H1 (cell line): Measurements from ENCODE around the gene DNAH8. TPM values are rescaled to one million over a fixed set of nuclear protein-coding genes. Genes with fewer than 3 reads are reported as not detected.

ENCODE experiments used
- CTCF ChIA-PET: fragments of 300-600 bp; sonication (Branson Sonifier 250); formaldehyde crosslinking; loops from one replicate; lab custom pipeline; 2021; ENCODE audit not compliant: partially characterized antibody; lab: Charles Lee
- POLR2A ChIA-PET: fragments of 300-600 bp; sonication (Branson Sonifier 250); formaldehyde crosslinking; loops from one replicate; lab custom pipeline; 2021; ENCODE audit warnings: inconsistent platforms; ENCODE audit not compliant: partially characterized antibody; lab: Charles Lee
- DNase-seq, 2 experiments: peaks; one replicate each; pipeline versions ENCODE4 v3.0.0 to v3.0.0-alpha.2; 2010 to 2022; ENCODE audit warnings: low spot score in 2 of 2, low read depth in 1 of 2, mixed read lengths in 1 of 2
- FAIRE-seq: peaks from 2 replicates; lab custom pipeline; 2011; peaks lifted over from hg19 to GRCh38; lab: Jason Lieb, UNC
- H2AFZ ChIP-seq: 2 replicates; pipeline ENCODE4 v1.8.1; 2012; ENCODE audit warnings: low read length, inconsistent platforms
- H2AK5ac ChIP-seq: 2 replicates; pipeline ENCODE4 v1.6.1; 2013; ENCODE audit warnings: low read depth, low read length
- H2BK120ac ChIP-seq: replicated peaks from 2 replicates; pipeline ENCODE3; 2013; ENCODE audit warnings: low read depth, low read length, inconsistent platforms
- H2BK12ac ChIP-seq: 2 replicates; pipeline ENCODE4 v1.6.1; 2013; ENCODE audit warnings: low read depth, low read length
- H2BK15ac ChIP-seq: 2 replicates; pipeline ENCODE4 v1.6.1; 2013; ENCODE audit warnings: low read length
- H2BK20ac ChIP-seq: 2 replicates; pipeline ENCODE4 v1.6.1; 2013; ENCODE audit warnings: low read length
- H2BK5ac ChIP-seq: 2 replicates; pipeline ENCODE4 v1.6.1; 2013; ENCODE audit warnings: low read depth, low read length
- H3K14ac ChIP-seq: 2 replicates; pipeline ENCODE4 v1.6.1; 2013; ENCODE audit warnings: inconsistent platforms; ENCODE audit not compliant: insufficient read length
- H3K18ac ChIP-seq: 2 replicates; pipeline ENCODE4 v1.6.1; 2013; ENCODE audit warnings: low read length; ENCODE audit errors: extremely low read depth
- H3K23ac ChIP-seq: 2 replicates; pipeline ENCODE4 v1.6.1; 2013; ENCODE audit warnings: inconsistent platforms; ENCODE audit not compliant: insufficient read length
- H3K23me2 ChIP-seq: 2 replicates; pipeline ENCODE4 v1.6.1; 2013; ENCODE audit warnings: low read depth, low read length
- H3K27ac ChIP-seq: 2 replicates; pipeline ENCODE4 v1.6.1; 2011; ENCODE audit warnings: low read depth, low read length, inconsistent platforms
- H3K27me3 ChIP-seq, 4 experiments: replicated peaks in 1 of 4; 1 replicate in 1 of 4; 2 replicates in 3 of 4; pipeline versions ENCODE4 v1.6.1 to v1.8.1; 2011 to 2013; ENCODE audit warnings: low read length in 3 of 4, mild to moderate bottlenecking in 3 of 4, inconsistent platforms in 2 of 4, mixed read lengths in 2 of 4, moderate library complexity in 1 of 4; ENCODE audit not compliant: control insufficient read depth in 3 of 4, insufficient read depth in 3 of 4; ENCODE audit errors: extremely low read depth in 1 of 4
- H3K36me3 ChIP-seq, 4 experiments: 2 replicates each; pipeline versions ENCODE4 v1.6.1 to v1.8.1; 2011 to 2013; ENCODE audit warnings: mild to moderate bottlenecking in 4 of 4, low read length in 3 of 4, moderate library complexity in 2 of 4, control low read depth in 1 of 4, inconsistent platforms in 1 of 4; ENCODE audit not compliant: insufficient read depth in 4 of 4, control insufficient read depth in 2 of 4
- H3K4ac ChIP-seq: replicated peaks from 2 replicates; pipeline ENCODE3; 2013; ENCODE audit warnings: low read length, low read depth, mixed read lengths, inconsistent platforms; ENCODE audit not compliant: insufficient read length
- H3K4me1 ChIP-seq, 4 experiments: replicated peaks in 1 of 4; 1 replicate in 1 of 4; 2 replicates in 3 of 4; pipeline versions ENCODE4 v1.6.1 to v1.8.1; 2011 to 2013; ENCODE audit warnings: low read length in 3 of 4, inconsistent platforms in 2 of 4, mixed read lengths in 1 of 4; ENCODE audit not compliant: insufficient read depth in 4 of 4, control insufficient read depth in 3 of 4
- H3K4me2 ChIP-seq, 2 experiments: 2 replicates each; pipeline versions ENCODE4 v1.6.1 to v1.8.1; 2011 to 2013; ENCODE audit warnings: low read depth in 2 of 2, low read length in 2 of 2, control low read depth in 1 of 2, inconsistent platforms in 1 of 2, mild to moderate bottlenecking in 1 of 2; ENCODE audit not compliant: insufficient read depth in 1 of 2
- H3K4me3 ChIP-seq, 4 experiments: fragments of 200-600, 300-600 bp in 1 of 4; sonication (generic), shearing (Covaris generic), sonication (Bioruptor Twin) in 1 of 4; 2 replicates each; pipeline versions ENCODE4 v1.5.1 to v1.8.1; 2011 to 2016; ENCODE audit warnings: low read length in 4 of 4, low read depth in 3 of 4, control low read depth in 2 of 4, inconsistent platforms in 2 of 4, mild to moderate bottlenecking in 2 of 4, mixed read lengths in 1 of 4, moderate library complexity in 1 of 4; ENCODE audit not compliant: insufficient read depth in 2 of 4; ENCODE audit errors: extremely low read depth in 1 of 4
- H3K56ac ChIP-seq: replicated peaks from 2 replicates; pipeline ENCODE3; 2013; ENCODE audit warnings: low read depth, mild to moderate bottlenecking, mixed read lengths, low read length, inconsistent platforms; ENCODE audit not compliant: insufficient read length
- H3K79me1 ChIP-seq: 2 replicates; pipeline ENCODE4 v1.6.1; 2013; ENCODE audit warnings: low read depth, low read length, control low read depth
- H3K79me2 ChIP-seq, 2 experiments: 2 replicates each; pipeline versions ENCODE4 v1.6.1 to v1.8.1; 2012 to 2013; ENCODE audit warnings: low read length in 2 of 2, mild to moderate bottlenecking in 2 of 2, inconsistent platforms in 1 of 2; ENCODE audit not compliant: insufficient read depth in 2 of 2, control insufficient read depth in 1 of 2
- H3K9ac ChIP-seq, 4 experiments: replicated peaks in 1 of 4; 1 replicate in 1 of 4; 2 replicates in 3 of 4; pipeline versions ENCODE4 v1.6.1 to v1.8.1; 2011 to 2013; ENCODE audit warnings: low read depth in 3 of 4, low read length in 3 of 4, control low read depth in 2 of 4, mild to moderate bottlenecking in 2 of 4, moderate library complexity in 2 of 4, inconsistent platforms in 1 of 4; ENCODE audit errors: extremely low read depth in 1 of 4
- H3K9me3 ChIP-seq, 2 experiments: 2 replicates each; pipeline versions ENCODE4 v1.6.1 to v1.8.1; 2012 to 2013; ENCODE audit warnings: mild to moderate bottlenecking in 2 of 2, moderate library complexity in 2 of 2, control low read depth in 1 of 2, inconsistent platforms in 1 of 2, low read depth in 1 of 2, low read length in 1 of 2, mixed read lengths in 1 of 2; ENCODE audit not compliant: insufficient read depth in 2 of 2
- H4K20me1 ChIP-seq, 2 experiments: replicated peaks in 1 of 2; 2 replicates each; pipeline versions ENCODE3 to v1.8.1; 2011 to 2013; ENCODE audit warnings: inconsistent platforms in 2 of 2, low read length in 2 of 2, mild to moderate bottlenecking in 1 of 2; ENCODE audit not compliant: insufficient read depth in 2 of 2, control insufficient read depth in 1 of 2
- H4K5ac ChIP-seq: 2 replicates; pipeline ENCODE4 v1.6.1; 2013; ENCODE audit warnings: low read length, low read depth, mixed read lengths, inconsistent platforms; ENCODE audit not compliant: insufficient read length
- H4K8ac ChIP-seq: 2 replicates; pipeline ENCODE4 v1.8.0; 2013; ENCODE audit warnings: mild to moderate bottlenecking, moderate library complexity, low read length, inconsistent platforms; ENCODE audit not compliant: insufficient read depth; ENCODE audit errors: extremely low read depth
- H4K91ac ChIP-seq: replicated peaks from 2 replicates; pipeline ENCODE3; 2013; ENCODE audit warnings: low read length, mixed read lengths, inconsistent platforms; ENCODE audit not compliant: insufficient read length
- ASH2L ChIP-seq: fragments of 200-600, 300-600 bp; sonication (generic); IDR thresholded peaks from one replicate; pipeline ENCODE4 v1.7.1; 2017; ENCODE audit warnings: low read length
- CHD1 ChIP-seq: IDR thresholded peaks from 2 replicates; pipeline ENCODE4 v1.6.1; 2012; ENCODE audit warnings: low read depth, low read length, improper control_type of control experiment
- CHD2 ChIP-seq: IDR thresholded peaks from 2 replicates; pipeline ENCODE4 v1.6.1; 2012; ENCODE audit warnings: low read length, improper control_type of control experiment
- FOSL1 ChIP-seq: IDR thresholded peaks from 2 replicates; pipeline ENCODE4 v1.6.1; 2011; ENCODE audit warnings: mild to moderate bottlenecking, low read depth, low read length, moderate library complexity; ENCODE audit not compliant: insufficient read depth
- GABPA ChIP-seq: IDR thresholded peaks from 2 replicates; pipeline ENCODE4 v1.6.1; 2011; ENCODE audit warnings: mild to moderate bottlenecking, low read length, moderate library complexity, borderline replicate concordance; ENCODE audit not compliant: insufficient read depth
- POLR2A ChIP-seq, 2 experiments: IDR thresholded peaks; 1 replicate in 1 of 2; 2 replicates in 1 of 2; pipeline ENCODE4 v1.6.1; 2011; ENCODE audit warnings: low read depth in 2 of 2, low read length in 2 of 2, mild to moderate bottlenecking in 2 of 2; ENCODE audit errors: control extremely low read depth in 1 of 2
- RNF2 ChIP-seq: fragments of 200-900, 300-1000 bp; sonication (generic); IDR thresholded peaks from 2 replicates; pipeline ENCODE4 v1.7.1; 2016; ENCODE audit warnings: borderline replicate concordance, low read depth, mild to moderate bottlenecking, antibody characterized with exemption, low read length; ENCODE audit not compliant: poor library complexity, severe bottlenecking; ENCODE audit errors: missing control alignments
- TAF1 ChIP-seq: IDR thresholded peaks from 2 replicates; pipeline ENCODE4 v1.6.1; 2011; ENCODE audit warnings: mild to moderate bottlenecking, low read depth, low read length
- TBP ChIP-seq: IDR thresholded peaks from 2 replicates; pipeline ENCODE4 v1.6.1; 2011; ENCODE audit warnings: low read depth, low read length, improper control_type of control experiment
- YY1 ChIP-seq: IDR thresholded peaks from 2 replicates; pipeline ENCODE4 v1.6.1; 2011; ENCODE audit warnings: low read depth, mild to moderate bottlenecking, low read length
- WGBS, 2 experiments: shearing (Covaris generic) in 1 of 2; methylation state at CpG; one replicate each; pipeline versions ENCODE4 v1.1.6 to v1.1.7; 2013 to 2015; ENCODE audit warnings: low lambda C conversion rate in 2 of 2, mixed read lengths in 2 of 2, inconsistent platforms in 1 of 2, low coverage in 1 of 2, missing lambda C conversion rate in 1 of 2; ENCODE audit not compliant: insufficient replicate concordance in 2 of 2, insufficient coverage in 1 of 2, insufficient read length in 1 of 2; ENCODE audit errors: extremely low coverage in 1 of 2, missing lambda C conversion rate in 1 of 2; 5-methylcytosine and 5-hydroxymethylcytosine counted together
- polyA plus RNA-seq, 7 experiments: library from polyadenylated mRNA; depleted of rRNA in 3 of 7; stranded (reverse) in 5 of 7; unstranded in 2 of 7; fragments of >200 nt in 5 of 7; fragments of 200-250 nt in 2 of 7; gene quantifications; 1 replicate in 5 of 7; 2 replicates in 1 of 7; 4 replicates in 1 of 7; pipeline versions ENCODE4 v1.2.1 to v1.2.3, GENCODE V29; 2011 to 2013; ENCODE audit warnings: missing spikeins in 2 of 7, mixed read lengths in 2 of 7
- total RNA-seq: library from RNA; stranded (reverse); fragmentation: NEBNext Ultra II Directional; extraction: Animal tissue kit (Norgen Biotek cat#: 25700); gene quantifications from 2 replicates; pipeline ENCODE4 v1.2.1, GENCODE V29; 2021

DNAH8 gene
- total and polyA plus RNA-seq, 2 of the 8 experiments (the other 6 are each of a cell fraction or from before 2014, with no cell fraction given): under 0.01 TPM; not detected in 1

DNA sequence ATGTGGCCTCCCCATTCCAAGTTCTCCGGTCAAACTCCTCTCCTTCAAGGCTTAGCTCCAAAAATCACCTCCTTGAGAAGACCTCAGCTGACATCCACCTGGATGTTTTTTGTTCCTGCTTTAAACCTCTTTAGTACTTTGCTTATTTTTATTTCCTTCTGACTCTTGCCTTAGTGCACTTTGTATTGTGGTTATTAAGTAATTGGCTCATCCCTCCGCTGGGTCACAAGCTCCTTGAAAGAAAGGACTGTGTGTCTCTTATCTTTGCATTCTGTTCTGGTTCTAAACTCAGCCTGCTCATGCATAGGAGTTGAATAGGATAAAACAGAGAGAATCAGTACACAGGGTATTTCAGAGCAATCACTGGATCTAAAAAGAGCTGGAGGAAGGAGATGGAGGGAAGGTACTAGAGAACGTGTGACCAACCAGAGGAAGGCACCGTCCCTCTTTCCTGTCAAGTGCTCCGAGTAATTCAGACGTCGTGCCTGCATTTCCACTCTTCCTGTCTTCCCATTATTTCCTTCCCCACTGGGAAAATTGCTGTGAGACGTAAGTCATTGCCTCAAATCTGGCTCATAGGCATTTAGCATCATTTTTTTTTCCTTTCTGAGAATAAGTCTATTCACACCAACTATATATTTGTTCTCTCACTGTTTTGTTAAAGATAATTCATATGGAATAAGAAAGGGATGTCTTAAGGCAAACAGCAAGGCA, 273.8 kb downstream of the DNAH8 start:
- H3K14ac ChIP-seq: no peak overlapping the region
- no peak overlapping the region for H2BK5ac ChIP-seq
- H3K4me1 ChIP-seq: peaks cover 0 to 3% (median 2%) of the 10 kb centered on the region in 4 experiments; a peak in 1 of 7 replicates
- no peak overlapping the region for H3K4me2 ChIP-seq
- no peak overlapping the region for H4K91ac ChIP-seq
- H2AK5ac ChIP-seq: no peak overlapping the region
- no peak overlapping the region for H4K8ac ChIP-seq
- H2BK120ac ChIP-seq: no peak overlapping the region
- no peaks in the 10 kb centered on the region for H3K79me2 ChIP-seq
- H3K36me3 ChIP-seq: no peaks in the 10 kb centered on the region
- FAIRE-seq: no peak
- H4K5ac ChIP-seq: no peak overlapping the region
- no peak overlapping the region for H2BK15ac ChIP-seq
- H3K79me1 ChIP-seq: no peaks in the 10 kb centered on the region
- H3K4ac ChIP-seq: no peak overlapping the region
- H3K9ac ChIP-seq: no peak overlapping the region
- no peak overlapping the region for H2BK20ac ChIP-seq
- no peak overlapping the region for H2BK12ac ChIP-seq
- ChIA-PET POLR2A (no interaction called here), CTCF (interaction anchor here (1.0 to 4.4 kb wide), 5 partner anchors 8 to 116 kb away, joined by 5 to 21 read pairs (median 8); no protein-coding TSS in a partner anchor)
- no peak for TF ChIP-seq GABPA
- TF ChIP-seq CHD1: no peak
- no peak for TF ChIP-seq RNF2
- TF ChIP-seq TAF1: no peak
- TF ChIP-seq FOSL1: no peak
- TF ChIP-seq TBP: no peak
- no peak for TF ChIP-seq YY1
- TF ChIP-seq POLR2A (IDR thresholded peaks at IDR 0.05; ENCODE audit: control extremely low read depth in 1 of 2, low read depth in 2 of 2, low read length in 2 of 2): no peak
- TF ChIP-seq CHD2: no peak
- no peak for TF ChIP-seq ASH2L
- no peaks in the 10 kb centered on the region for H3K9me3 ChIP-seq
- no peak overlapping the region for H3K4me3 ChIP-seq
- no peak overlapping the region for H3K18ac ChIP-seq
- no peaks in the 10 kb centered on the region for H3K23me2 ChIP-seq
- no peak overlapping the region for H3K56ac ChIP-seq
- no peak for DNase-seq
- 79% methylated on average over 8 of the region's 8 CpGs; no CpG with 5 or more reads in 1 of the 2 experiments for WGBS, 2 experiments
- H3K27ac ChIP-seq: no peak overlapping the region
- no peak overlapping the region for H3K23ac ChIP-seq
- H3K27me3 ChIP-seq: no peaks in the 10 kb centered on the region; a peak in 2 of 7 replicates
- H4K20me1 ChIP-seq: no peaks in the 10 kb centered on the region
- no peak overlapping the region for H2AFZ ChIP-seq
